Neuron (in vitro differentiated cells): ENCODE results near the gene PDCD1.
"Not testable (repeated sequence)": the region's sequence is repeated elsewhere in the genome, so short reads cannot be mapped to it uniquely, and the experiment has no call there.

Experiments used
- H2AFZ ChIP-seq: one replicate; pipeline ENCODE4 v1.6.1; 2013; ENCODE audit warnings: low read depth, mild to moderate bottlenecking, inconsistent platforms, low read length, moderate library complexity
- H3K27me3 ChIP-seq: one replicate; pipeline ENCODE4 v1.6.1; 2013; ENCODE audit warnings: low read length; ENCODE audit not compliant: insufficient read depth
- H3K36me3 ChIP-seq: one replicate; pipeline ENCODE4 v1.6.1; 2013; ENCODE audit warnings: low read length; ENCODE audit not compliant: insufficient read depth
- H3K4me1 ChIP-seq: one replicate; pipeline ENCODE4 v1.6.1; 2013; ENCODE audit warnings: low read length; ENCODE audit not compliant: insufficient read depth
- H3K4me3 ChIP-seq: 2 replicates; pipeline ENCODE4 v1.5.1; 2013; ENCODE audit warnings: mild to moderate bottlenecking, low read length, moderate library complexity
- H3K9me3 ChIP-seq: one replicate; pipeline ENCODE4 v1.6.1; 2013; ENCODE audit warnings: low read length

Gene PDCD1

GRCh38 chr2:241821460-241822263, 37.0 kb downstream of the PDCD1 start:
- peaks cover 2% of the 10 kb centered on the region for H3K9me3 ChIP-seq
- H3K36me3 ChIP-seq: no peaks in the 10 kb centered on the region
- no peaks in the 10 kb centered on the region for H3K27me3 ChIP-seq
- no peak overlapping the region for H3K4me3 ChIP-seq
- no peak overlapping the region for H2AFZ ChIP-seq
- H3K4me1 ChIP-seq: no peaks in the 10 kb centered on the region

- Histone ChIP-seq H3K27me3 (peaks cover 4% of the 10 kb centered on the region), H3K4me1 (no peaks in the 10 kb centered on the region), H3K36me3 (no peaks in the 10 kb centered on the region), H3K9me3 (peaks cover 2% of the 10 kb centered on the region), H2AFZ (no peak overlapping the region), H3K4me3 (no peak overlapping the region)
Measured at GRCh38 chr2:241820625-241821384, 37.9 kb downstream of the PDCD1 start.

- H2AFZ ChIP-seq: not testable (repeated sequence)
Measured at GRCh38 chr2:241819947-241820624, 38.6 kb downstream of the PDCD1 start.

GRCh38 chr2:241818943-241819270, 39.8 kb downstream of the PDCD1 start:
- no peaks in the 10 kb centered on the region for H3K4me1 ChIP-seq
- no peaks in the 10 kb centered on the region for H3K36me3 ChIP-seq
- H3K9me3 ChIP-seq: peaks cover 2% of the 10 kb centered on the region
- H3K27me3 ChIP-seq: peaks cover 8% of the 10 kb centered on the region
- H3K4me3 ChIP-seq: no peak overlapping the region
- no peak overlapping the region for H2AFZ ChIP-seq

More at GRCh38 chr2:241819947-241820624, 38.6 kb downstream of the PDCD1 start:
- not testable (repeated sequence) for H3K4me1 ChIP-seq, H3K36me3 ChIP-seq, H3K9me3 ChIP-seq, H3K27me3 ChIP-seq, H3K4me3 ChIP-seq

GRCh38 chr2:241818229-241818942, 40.3 kb downstream of the PDCD1 start:
- Histone ChIP-seq H2AFZ (no peak overlapping the region), H3K4me1 (no peaks in the 10 kb centered on the region), H3K36me3 (no peaks in the 10 kb centered on the region), H3K27me3 (peaks cover 8% of the 10 kb centered on the region), H3K9me3 (peaks cover 2% of the 10 kb centered on the region), H3K4me3 (no peak overlapping the region)

GRCh38 chr2:241817821-241818215, 40.9 kb downstream of the PDCD1 start:
- not testable (repeated sequence) for H2AFZ ChIP-seq, H3K36me3 ChIP-seq, H3K9me3 ChIP-seq, H3K4me3 ChIP-seq, H3K4me1 ChIP-seq, H3K27me3 ChIP-seq

GRCh38 chr2:241817126-241817820, 41.4 kb downstream of the PDCD1 start:
- peaks cover 8% of the 10 kb centered on the region for H3K27me3 ChIP-seq
- H3K36me3 ChIP-seq: no peaks in the 10 kb centered on the region
- no peaks in the 10 kb centered on the region for H3K4me1 ChIP-seq
- no peak overlapping the region for H3K4me3 ChIP-seq
- no peak overlapping the region for H2AFZ ChIP-seq
- H3K9me3 ChIP-seq: peaks cover 2% of the 10 kb centered on the region

GRCh38 chr2:241816431-241817121, 42.1 kb downstream of the PDCD1 start:
- H3K9me3 ChIP-seq: peaks cover 2% of the 10 kb centered on the region
- peaks cover 8% of the 10 kb centered on the region for H3K27me3 ChIP-seq
- H2AFZ ChIP-seq: no peak overlapping the region
- no peaks in the 10 kb centered on the region for H3K4me1 ChIP-seq
- H3K36me3 ChIP-seq: no peaks in the 10 kb centered on the region
- no peak overlapping the region for H3K4me3 ChIP-seq

- Histone ChIP-seq H3K9me3 (peaks cover 2% of the 10 kb centered on the region), H3K27me3 (peaks cover 8% of the 10 kb centered on the region), H2AFZ (no peak overlapping the region), H3K4me1 (peaks cover 2% of the 10 kb centered on the region), H3K36me3 (no peaks in the 10 kb centered on the region), H3K4me3 (no peak overlapping the region)
Measured at GRCh38 chr2:241815477-241816430, 42.9 kb downstream of the PDCD1 start.

- Histone ChIP-seq H3K9me3 (no peaks in the 10 kb centered on the region), H3K27me3 (peaks cover 8% of the 10 kb centered on the region), H2AFZ (no peak overlapping the region), H3K36me3 (no peaks in the 10 kb centered on the region), H3K4me3 (no peak overlapping the region), H3K4me1 (peaks cover 3% of the 10 kb centered on the region)
Measured at GRCh38 chr2:241814643-241815476, 43.8 kb downstream of the PDCD1 start.

- H3K36me3 ChIP-seq: no peaks in the 10 kb centered on the region
Measured at GRCh38 chr2:241814393-241814642, 44.4 kb downstream of the PDCD1 start.

More at GRCh38 chr2:241814393-241814642, 44.4 kb downstream of the PDCD1 start:
- Histone ChIP-seq H3K4me1 (peaks cover 3% of the 10 kb centered on the region), H3K9me3 (no peaks in the 10 kb centered on the region), H3K27me3 (peaks cover 12% of the 10 kb centered on the region), H3K4me3 (no peak overlapping the region), H2AFZ (no peak overlapping the region)
